ENCODE results near the gene TACR1. TPM values are rescaled to one million over a fixed set of nuclear protein-coding genes. Genes with fewer than 3 reads are reported as not detected.
"Not testable (repeated sequence)": the region's sequence is repeated elsewhere in the genome, so short reads cannot be mapped to it uniquely, and the experiment has no call there.

Gene TACR1
- total RNA-seq, 1 donor from 2014 or later = not detected

- no peak for TF ChIP-seq CTCF (IDR thresholded peaks at IDR 0.05)
- H3K36me3 Mint-ChIP-seq (ENCODE audit: unreplicated experiment) = peaks cover 6% of the 10 kb centered on the region
- peaks cover 24% of the 10 kb centered on the region for H3K4me1 Mint-ChIP-seq (ENCODE audit: unreplicated experiment)
- no peak overlapping the region for H3K4me3 Mint-ChIP-seq (ENCODE audit: unreplicated experiment)
- H3K27ac Mint-ChIP-seq (ENCODE audit: unreplicated experiment) = peak overlapping the region; percentile 54
- no peaks in the 10 kb centered on the region for H3K9me3 Mint-ChIP-seq (ENCODE audit: unreplicated experiment)
- no peak for DNase-seq (ENCODE audit: extremely low spot score, unreplicated experiment)
- no peaks in the 10 kb centered on the region for H3K27me3 Mint-ChIP-seq (ENCODE audit: unreplicated experiment)
These were observed 52.6 kb downstream of the TACR1 start for GRCh38 chr2:75146606-75147332.

DNA sequence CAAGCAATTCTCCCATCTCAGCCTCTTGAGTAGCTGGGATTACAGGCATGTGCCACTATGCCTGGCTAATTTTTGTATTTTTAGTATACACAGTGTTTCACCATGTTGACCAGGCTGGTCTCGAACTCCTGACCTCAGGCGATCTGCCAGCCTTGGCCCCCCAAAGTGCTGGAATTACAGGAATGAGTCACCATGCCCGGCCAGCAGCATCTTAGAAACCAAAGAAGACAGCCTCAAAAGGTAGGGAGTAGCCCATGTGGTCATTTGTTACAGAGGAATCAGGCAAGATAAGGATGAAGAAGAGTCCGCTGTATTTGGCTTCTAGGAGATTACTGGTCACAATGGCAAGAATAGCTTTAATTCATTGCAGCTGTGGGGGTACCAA is 53.1 kb downstream of the TACR1 start:
- not testable (repeated sequence) for H3K27me3 Mint-ChIP-seq (ENCODE audit: unreplicated experiment); H3K9me3 Mint-ChIP-seq (ENCODE audit: unreplicated experiment); H3K36me3 Mint-ChIP-seq (ENCODE audit: unreplicated experiment); DNase-seq (ENCODE audit: extremely low spot score, unreplicated experiment); H3K4me3 Mint-ChIP-seq (ENCODE audit: unreplicated experiment)
- Mint-ChIP-seq H3K27ac (ENCODE audit: unreplicated experiment) (peak overlapping the region; percentile 33), H3K4me1 (ENCODE audit: unreplicated experiment) (peaks cover 24% of the 10 kb centered on the region)

GRCh38 chr2:75142081-75142480 is 57.2 kb downstream of the TACR1 start:
- no peaks in the 10 kb centered on the region for H3K9me3 Mint-ChIP-seq (ENCODE audit: unreplicated experiment)
- no peak overlapping the region for H3K27ac Mint-ChIP-seq (ENCODE audit: unreplicated experiment)
- peaks cover 24% of the 10 kb centered on the region for H3K4me1 Mint-ChIP-seq (ENCODE audit: unreplicated experiment)
- H3K4me3 Mint-ChIP-seq (ENCODE audit: unreplicated experiment) = no peak overlapping the region
- no peak for DNase-seq (ENCODE audit: extremely low spot score, unreplicated experiment)
- H3K36me3 Mint-ChIP-seq (ENCODE audit: unreplicated experiment) = no peaks in the 10 kb centered on the region
- H3K27me3 Mint-ChIP-seq (ENCODE audit: unreplicated experiment) = no peaks in the 10 kb centered on the region
- TF ChIP-seq CTCF (IDR thresholded peaks at IDR 0.05) = no peak

- peaks cover 9% of the 10 kb centered on the region for H3K4me1 Mint-ChIP-seq (ENCODE audit: unreplicated experiment)
- no peak for DNase-seq (ENCODE audit: extremely low spot score, unreplicated experiment)
- no peaks in the 10 kb centered on the region for H3K27me3 Mint-ChIP-seq (ENCODE audit: unreplicated experiment)
- no peak for TF ChIP-seq CTCF (IDR thresholded peaks at IDR 0.05)
- H3K27ac Mint-ChIP-seq (ENCODE audit: unreplicated experiment) = no peak overlapping the region
- H3K9me3 Mint-ChIP-seq (ENCODE audit: unreplicated experiment) = no peaks in the 10 kb centered on the region
- H3K4me3 Mint-ChIP-seq (ENCODE audit: unreplicated experiment) = no peak overlapping the region
- no peaks in the 10 kb centered on the region for H3K36me3 Mint-ChIP-seq (ENCODE audit: unreplicated experiment)
These were observed 59.0 kb downstream of the TACR1 start for GRCh38 chr2:75140288-75140687.

DNA sequence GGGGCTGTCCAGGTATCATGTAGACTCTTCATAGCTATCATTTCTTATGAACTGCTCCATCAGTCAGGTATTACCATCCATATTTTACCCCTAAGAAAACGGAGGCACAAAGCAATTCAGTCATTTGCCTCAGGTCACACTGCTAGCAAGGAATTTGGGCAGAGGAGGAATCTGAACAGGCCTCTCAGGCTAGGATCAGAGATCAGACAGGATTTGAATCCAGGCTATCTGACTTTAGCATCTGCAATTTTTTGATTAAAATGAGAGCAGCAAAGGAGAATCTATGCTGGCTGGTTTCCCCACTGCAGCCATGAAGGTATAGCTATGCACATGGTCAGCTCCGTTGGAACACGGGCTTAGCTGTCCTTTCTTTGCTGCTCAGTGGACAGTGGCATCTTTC is 60.1 kb downstream of the TACR1 start:
- no peaks in the 10 kb centered on the region for H3K27me3 Mint-ChIP-seq (ENCODE audit: unreplicated experiment)

More for the DNA sequence above, 60.1 kb downstream of the TACR1 start:
- no peak for TF ChIP-seq CTCF (IDR thresholded peaks at IDR 0.05)
- Mint-ChIP-seq H3K9me3 (ENCODE audit: unreplicated experiment) (no peaks in the 10 kb centered on the region), H3K36me3 (ENCODE audit: unreplicated experiment) (no peaks in the 10 kb centered on the region), H3K4me3 (ENCODE audit: unreplicated experiment) (no peak overlapping the region), H3K27ac (ENCODE audit: unreplicated experiment) (no peak overlapping the region), H3K4me1 (ENCODE audit: unreplicated experiment) (peaks cover 12% of the 10 kb centered on the region)
- no peak for DNase-seq (ENCODE audit: extremely low spot score, unreplicated experiment)

Data from osteocyte (in vitro differentiated cells).